Stimulated activated CD8-positive, alpha-beta memory T cell treated with anti-CD3 and anti-CD28 coated beads, Interleukin-7, amount 100 ng/mL, for 1 hour (primary cell): Measurements from ENCODE around the gene HDHD3.

Experiments used
- DNase-seq, 2 donors: peaks; one replicate each; pipeline ENCODE4 v3.0.0-alpha.2; 2020; ENCODE audit warnings: low read depth in 2 of 2

The HDHD3 gene

GRCh38 chr9:113363336-113363735 lies 13.4 kb downstream of the HDHD3 start:
- no peak for DNase-seq

GRCh38 chr9:113361304-113362018 lies 15.3 kb downstream of the HDHD3 start:
- no peak for DNase-seq

GRCh38 chr9:113360242-113360842 lies 16.4 kb downstream of the HDHD3 start:
- DNase-seq, result no peak

GRCh38 chr9:113359385-113359784 lies 17.4 kb downstream of the HDHD3 start:
- no peak for DNase-seq

GRCh38 chr9:113356686-113357292 lies 20.0 kb downstream of the HDHD3 start:
- no peak for DNase-seq

GRCh38 chr9:113355040-113355596 lies 21.7 kb downstream of the HDHD3 start:
- no peak for DNase-seq

- DNase-seq, result no peak
Observed at GRCh38 chr9:113352411-113352810, 24.4 kb downstream of the HDHD3 start.

GRCh38 chr9:113352006-113352405 lies 24.8 kb downstream of the HDHD3 start:
- no peak for DNase-seq

- DNase-seq, result no peak
Observed at GRCh38 chr9:113350937-113351336, 25.8 kb downstream of the HDHD3 start.

DNA sequence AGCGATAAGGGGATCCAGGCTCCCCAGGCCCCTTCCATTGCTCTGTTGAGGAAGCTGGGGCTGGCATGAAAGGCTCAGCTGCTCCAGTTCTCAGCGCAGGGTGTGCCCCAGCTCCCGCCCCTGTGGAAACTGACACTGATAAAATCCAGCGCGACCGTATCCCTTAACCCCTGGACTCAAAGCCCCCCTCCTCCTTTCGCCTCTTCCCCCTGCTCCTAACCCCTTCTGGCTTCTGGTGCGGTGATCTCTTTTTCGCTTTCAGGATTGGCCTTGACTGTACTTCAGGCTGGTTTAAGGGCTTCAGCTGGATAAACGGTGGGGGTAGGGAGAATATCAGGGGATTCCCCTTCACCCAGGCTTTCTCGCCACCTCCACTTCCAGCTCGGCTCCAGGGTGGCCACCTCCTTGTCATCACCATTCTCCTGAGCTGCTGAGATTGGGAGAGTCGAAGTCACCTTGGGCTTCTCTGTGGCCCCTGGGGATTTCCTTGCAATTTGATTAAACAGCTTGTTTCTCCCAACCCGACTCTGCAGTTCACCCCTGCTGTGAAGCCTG lies 26.6 kb downstream of the HDHD3 start:
- DNase-seq, result no peak

GRCh38 chr9:113349445-113350094 lies 27.2 kb downstream of the HDHD3 start, which contains the start of gene BSPRY:
BSPRY (plus strand) TSS chr9:113349541; CDS start chr9:113349580, 39 bp downstream.
- no peak for DNase-seq

- DNase-seq, result no peak
Observed at GRCh38 chr9:113349066-113349444, 27.7 kb downstream of the HDHD3 start.

- DNase-seq, result no peak
Observed at GRCh38 chr9:113348437-113348836, 28.3 kb downstream of the HDHD3 start.

- no peak for DNase-seq
Observed at GRCh38 chr9:113345671-113346070, 31.1 kb downstream of the HDHD3 start.

DNA sequence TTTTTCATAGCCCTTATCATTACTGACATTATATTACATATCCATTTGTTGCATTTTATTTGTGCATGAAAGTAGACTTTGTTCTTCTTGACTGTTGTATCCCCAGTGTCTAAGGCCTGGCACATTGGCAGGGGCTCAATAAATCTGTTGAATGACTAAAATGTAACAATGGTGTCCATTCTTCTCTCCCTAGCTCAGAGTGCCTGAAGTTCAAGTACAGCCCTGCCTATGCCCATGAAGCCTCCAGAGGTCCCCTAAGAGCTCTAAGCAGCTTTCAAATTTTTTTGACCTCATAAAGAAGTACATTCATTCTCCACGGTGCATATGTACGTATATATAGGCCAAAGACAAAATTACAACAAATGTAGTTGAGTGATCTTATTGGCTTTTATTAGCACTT lies 31.6 kb downstream of the HDHD3 start:
- no peak for DNase-seq

- DNase-seq, result no peak
Observed at GRCh38 chr9:113343732-113344231, 33.0 kb downstream of the HDHD3 start.

DNA sequence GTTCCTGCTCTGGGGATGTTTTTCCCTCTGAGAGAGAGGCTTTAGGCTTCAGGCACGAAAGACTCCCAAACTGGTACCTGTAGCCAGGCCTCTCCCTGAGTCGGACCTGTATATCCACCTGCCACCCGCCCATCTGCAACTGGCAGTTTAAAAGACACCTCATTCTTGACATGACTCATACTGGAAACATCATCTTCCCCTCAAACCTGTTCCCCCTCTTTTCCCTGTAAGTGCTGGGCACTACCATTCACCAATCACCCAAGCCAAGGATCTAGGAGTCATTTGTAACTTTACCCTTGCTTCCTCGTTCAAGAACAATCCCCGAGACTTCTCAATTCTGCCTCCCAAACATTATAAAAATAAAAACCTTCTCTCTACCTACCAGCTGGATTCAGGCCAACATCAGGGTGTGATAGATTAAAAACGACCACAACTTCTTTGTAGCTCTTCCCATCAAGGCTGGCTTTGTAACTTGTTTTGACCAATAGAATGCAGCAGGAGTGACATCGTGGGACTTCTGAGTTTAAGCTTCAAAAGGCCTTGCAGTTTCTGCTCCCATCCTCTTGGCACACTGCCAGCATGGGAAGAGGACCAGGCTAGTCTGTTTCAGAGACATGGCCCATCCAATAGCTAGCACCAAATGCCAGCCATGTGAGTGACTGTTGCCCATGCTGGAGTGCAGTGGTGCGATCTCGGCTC lies 34.9 kb downstream of the HDHD3 start:
- DNase-seq, result no peak

DNA sequence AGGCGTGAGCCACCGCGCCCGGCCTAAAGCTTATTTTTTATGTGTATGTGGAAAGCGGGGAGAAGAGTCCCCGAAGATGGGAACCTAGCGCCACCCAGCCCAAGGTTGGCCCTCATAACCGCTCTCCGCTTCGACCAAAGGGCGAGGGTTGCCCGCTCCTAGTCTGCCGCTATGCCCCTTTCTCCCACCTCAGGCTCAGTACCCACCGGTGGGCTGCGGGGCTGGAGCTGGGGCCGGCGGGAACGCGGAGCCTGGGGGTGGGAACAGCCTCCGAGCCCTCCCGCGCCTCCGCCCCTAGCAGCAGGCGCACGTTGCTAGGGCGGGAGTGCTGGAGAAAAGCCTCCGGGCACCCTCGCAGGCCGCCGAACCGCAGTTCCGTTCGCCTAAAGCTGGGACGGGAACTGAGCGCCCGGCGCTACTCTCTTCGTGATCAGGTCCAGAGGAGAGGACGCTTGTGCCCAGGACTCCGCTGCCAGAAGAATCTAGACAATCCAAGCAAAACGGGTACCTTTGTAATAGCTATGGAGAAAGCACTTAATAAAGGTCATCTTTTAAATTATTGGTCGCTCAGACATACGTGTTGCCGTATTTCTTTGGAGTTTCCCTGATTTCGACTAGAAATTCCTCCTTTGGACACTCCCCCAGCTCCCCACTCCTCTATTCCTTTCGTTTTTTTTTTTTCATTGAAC lies 36.6 kb downstream of the HDHD3 start, which contains the start of gene WDR31:
TSS of gene WDR31 (minus strand) at position 265 of the 689 bp plus-strand sequence. CDS start 8,253 bp downstream, outside the sequence.
- DNase-seq, result peak; percentile 62 to 64

DNA sequence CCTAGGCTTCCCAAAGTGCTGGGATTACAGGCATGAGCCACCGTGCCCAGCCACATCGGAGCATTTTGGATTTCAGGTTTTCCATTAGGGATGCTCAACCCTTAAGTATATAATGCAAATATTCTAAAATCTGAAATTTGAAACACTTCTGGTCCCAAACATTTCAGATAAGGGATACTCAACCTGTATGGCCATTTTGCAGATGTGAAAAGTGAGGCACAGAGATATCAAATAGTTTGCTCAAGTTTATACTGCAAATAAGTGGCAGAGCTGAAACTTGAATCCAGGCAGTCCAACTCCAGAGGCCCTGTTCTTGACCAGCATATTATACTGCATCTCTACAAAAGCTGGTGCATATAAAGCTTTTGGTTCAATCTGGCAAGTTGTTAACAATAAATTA lies 39.1 kb downstream of the HDHD3 start:
- DNase-seq, result no peak

GRCh38 chr9:113331780-113332179 lies 45.0 kb downstream of the HDHD3 start:
- no peak for DNase-seq
